HG02571 (cell line): ENCODE data around the gene CALML4.
"Not testable (repeated sequence)": the region's sequence is repeated elsewhere in the genome, so short reads cannot be mapped to it uniquely, and the experiment has no call there.

Experiments used
- ATAC-seq: cut with Tn5 transposase; IDR thresholded peaks from one replicate; pipeline ENCODE4 v1.9.1; 2021; ENCODE audit warnings: mild to moderate bottlenecking, moderate library complexity; ENCODE audit not compliant: unreplicated experiment

Gene CALML4

GRCh38 chr15:68208636-68209240, 3.6 kb upstream of the CALML4 start:
- no peak for ATAC-seq

DNA sequence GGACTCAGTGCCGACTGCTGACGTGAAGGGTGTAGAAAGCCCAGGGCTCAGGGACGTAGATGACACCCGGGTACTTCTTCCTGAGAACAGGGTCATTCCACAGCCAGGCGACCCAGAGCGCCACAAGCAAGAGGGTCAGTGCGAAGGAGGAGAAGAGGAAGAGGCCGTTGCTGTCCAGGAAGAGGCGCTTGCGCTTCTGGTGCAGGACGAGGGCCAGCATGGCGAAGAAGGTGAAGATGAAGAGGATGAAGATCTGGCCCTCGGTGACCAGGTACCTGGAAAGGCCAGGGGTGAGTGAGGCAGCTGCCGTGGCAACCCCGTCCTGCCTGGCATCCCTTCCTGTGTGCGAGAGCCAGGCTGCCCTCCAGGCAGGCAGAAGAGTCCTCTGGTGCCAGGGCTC, 3.0 kb upstream of the CALML4 start:
- no peak for ATAC-seq

DNA sequence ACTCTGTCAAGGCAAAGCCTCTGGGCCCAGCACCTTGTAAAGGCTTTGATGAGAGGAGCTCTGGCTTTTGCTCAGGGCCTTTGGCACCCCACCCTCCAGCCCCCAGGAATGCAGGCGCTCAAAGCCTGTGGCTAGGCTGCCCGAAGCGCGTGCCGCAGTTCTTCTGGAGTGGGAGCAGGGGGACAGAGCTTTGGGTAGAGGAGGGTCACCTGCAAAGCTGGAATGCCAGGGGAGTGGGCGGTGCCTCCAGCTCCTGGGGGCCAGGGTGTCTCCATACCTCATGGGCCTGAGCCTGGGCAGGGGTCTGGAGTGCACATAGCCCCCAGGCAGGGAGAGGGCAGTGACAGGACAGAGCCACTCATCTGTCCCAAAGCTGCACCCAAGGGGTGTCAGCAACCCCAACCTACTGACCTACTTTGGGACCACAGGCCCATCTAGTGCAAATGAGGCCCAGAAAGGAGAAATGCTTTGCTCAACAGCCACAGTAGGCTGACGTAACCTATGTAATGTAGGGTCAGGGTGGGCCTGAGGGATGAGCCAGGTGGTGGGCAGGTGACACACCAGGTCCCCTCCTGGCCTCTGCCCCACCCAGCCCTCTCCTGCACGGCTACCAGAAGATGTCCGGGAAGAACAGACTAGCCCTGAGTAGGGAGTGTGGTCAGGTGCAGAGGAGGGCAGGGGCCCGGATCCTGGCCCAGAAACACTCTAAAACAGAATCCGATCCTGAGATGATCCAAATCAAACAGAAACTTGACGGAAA, 2.2 kb upstream of the CALML4 start:
- ATAC-seq, result no peak

DNA sequence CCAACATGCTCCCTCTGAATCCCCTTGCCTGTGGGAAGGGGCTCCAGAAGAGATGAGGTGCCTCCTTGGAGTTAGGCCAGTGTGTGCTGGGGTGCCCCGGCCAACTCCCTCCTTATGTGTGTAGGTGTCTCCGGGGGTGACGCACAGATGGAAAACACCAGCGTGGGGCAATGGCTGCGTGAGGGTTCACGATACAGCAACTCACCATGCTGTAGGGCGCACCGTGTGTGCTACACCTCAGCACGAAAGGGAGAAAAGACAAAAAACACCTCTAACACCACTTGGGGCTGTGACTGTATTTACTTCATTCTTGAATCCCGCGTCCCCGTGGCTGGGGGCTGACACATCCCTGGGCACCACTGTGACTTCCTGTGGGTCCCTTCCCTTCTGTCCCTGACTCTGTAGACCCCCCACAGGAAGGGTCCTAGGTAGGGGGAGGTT, 1.6 kb upstream of the CALML4 start:
- ATAC-seq, result no peak

GRCh38 chr15:68205954-68206539, 915 bp upstream of the CALML4 start:
- ATAC-seq, result no peak

DNA sequence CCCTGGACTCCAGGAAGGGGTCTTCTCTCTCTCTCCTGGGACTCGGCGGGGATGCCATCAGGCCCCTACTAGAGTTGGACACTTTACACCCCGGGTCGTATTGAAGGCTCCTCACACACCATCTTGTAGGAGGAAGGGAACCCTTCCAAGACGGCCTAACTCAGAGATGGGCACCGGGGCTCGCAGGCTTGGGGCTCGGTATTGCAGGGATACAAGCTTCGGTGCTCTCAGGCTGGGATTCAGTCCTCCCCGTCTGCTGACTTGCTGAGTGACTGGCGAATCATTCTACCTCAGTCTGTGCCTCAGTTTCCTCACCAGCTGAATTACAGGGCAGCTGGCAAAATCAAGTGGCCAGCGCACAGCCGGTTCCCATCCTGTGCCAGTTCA, 419 bp upstream of the CALML4 start:
- ATAC-seq, result no peak

DNA sequence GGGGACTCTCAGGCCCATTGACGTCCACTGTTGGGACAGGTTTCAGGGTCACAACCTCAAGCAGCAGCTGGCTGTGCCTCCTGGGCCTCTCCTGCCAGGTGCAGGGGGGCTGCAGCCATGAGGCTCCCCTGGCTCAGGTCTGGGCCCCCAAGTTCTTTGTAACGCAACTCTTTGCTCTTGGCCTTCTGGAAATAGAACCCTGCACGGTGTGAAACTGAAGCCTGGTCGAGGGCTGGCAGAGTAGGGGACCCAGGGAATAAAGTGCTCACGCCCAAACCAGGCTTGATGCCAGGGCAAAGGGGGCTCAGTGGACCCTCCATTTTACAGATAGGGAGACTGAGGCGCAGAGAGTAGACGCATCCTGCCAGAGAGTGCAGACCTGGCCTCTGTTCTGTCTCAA, 771 bp downstream of the CALML4 start:
- ATAC-seq, result no peak

DNA sequence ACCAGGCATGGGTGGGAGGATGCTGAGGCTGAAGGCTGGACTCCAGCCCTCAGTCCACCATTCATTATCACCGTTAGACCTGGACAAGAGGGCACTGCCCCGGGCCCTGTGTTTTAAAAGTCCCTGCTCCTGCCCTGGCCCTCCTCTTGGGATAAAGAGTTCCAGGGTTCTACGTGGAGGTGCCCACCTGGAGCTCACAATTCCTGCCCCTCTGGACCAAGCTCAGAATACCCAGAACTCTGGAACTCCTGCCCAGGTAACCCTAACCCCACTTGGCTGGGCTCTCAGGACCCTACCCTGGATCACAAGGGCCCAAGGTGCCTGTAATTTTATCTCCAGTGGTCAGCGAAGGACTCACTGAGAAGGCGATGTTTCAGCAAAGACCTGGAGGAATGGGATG, 1.2 kb downstream of the CALML4 start:
- no peak for ATAC-seq

DNA sequence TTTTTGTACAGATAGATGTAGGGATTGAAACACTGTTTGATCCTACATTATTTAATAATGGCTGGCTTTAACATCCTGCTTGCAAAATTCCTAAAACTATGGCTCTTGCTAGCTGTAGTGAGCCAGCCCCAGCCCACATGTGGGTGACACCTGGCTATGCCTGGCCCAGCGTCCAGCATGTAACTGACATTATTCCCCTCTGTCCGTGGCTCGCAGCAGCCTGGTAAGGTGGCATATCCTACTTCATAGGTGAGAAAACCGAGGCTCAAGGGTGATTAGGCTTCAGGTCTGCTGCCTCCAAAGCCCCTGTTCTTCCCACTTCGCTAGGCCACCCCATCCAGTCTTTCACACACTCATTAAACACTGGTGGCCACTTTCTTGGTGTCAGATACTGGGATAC, 1.6 kb downstream of the CALML4 start:
- ATAC-seq, result no peak

GRCh38 chr15:68202994-68203393, 2.1 kb downstream of the CALML4 start:
- not testable (repeated sequence) for ATAC-seq

DNA sequence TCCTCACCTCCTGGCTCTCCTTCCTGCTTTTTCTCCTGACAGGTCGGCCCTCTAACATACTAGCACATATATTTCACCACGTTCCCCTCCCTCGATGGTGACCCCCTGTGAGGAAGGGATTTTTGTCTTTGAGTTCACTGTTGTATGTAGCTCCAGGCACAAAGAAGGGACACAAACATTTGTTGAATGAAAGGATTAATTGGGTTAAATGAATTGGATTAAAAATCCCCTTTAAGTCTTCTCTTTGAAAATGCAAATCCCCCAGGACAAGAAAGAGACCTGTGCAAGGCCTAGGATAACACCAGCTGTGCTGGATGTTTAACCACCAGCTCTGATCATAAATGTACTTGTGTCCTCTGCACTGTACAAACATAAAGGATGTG, 3.3 kb downstream of the CALML4 start:
- ATAC-seq, result no peak

- no peak for ATAC-seq
Observed at GRCh38 chr15:68201153-68201878, 3.8 kb downstream of the CALML4 start.

DNA sequence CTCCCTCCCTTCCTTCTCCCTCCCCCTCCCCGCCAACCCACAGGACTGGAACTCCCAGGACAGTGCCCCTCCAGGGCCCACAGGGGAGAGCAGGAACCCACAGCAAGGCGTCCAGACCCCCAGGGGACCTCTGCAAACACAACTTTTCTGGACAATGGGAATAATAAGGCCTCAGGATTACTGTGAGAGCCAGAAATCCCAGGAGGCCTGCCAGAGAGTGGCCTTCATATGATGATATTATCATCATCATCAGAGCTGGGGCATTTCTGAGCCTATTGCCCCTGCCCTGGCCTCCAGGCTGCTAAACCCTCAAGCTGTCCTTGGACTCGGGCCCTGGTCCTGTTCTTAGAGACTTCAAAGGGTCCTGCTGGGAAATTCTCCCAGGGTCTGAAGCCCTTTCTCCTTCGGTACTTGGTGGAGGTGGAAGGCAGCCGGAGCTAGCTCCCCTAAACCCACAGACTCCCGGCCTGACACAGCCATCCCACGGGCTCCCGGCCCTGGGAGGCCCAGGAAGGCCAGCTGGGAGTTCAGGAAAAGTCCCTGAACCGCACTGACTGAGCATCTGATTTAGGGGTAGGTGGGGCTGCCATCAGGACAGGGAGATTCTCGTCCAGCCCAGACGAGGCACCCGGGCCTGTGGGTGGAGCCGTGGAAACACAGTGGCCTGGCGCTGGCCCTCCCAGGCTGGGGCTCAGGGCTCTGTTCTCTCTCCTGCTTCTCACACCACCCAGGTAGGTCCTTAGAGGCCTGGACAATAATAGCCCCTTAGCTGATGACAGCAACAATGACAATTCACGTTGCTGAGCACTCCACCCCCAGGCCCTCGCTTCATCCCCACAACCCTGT, 4.9 kb downstream of the CALML4 start:
- no peak for ATAC-seq

- ATAC-seq, result no peak
Observed at GRCh38 chr15:68199340-68199739, 5.8 kb downstream of the CALML4 start.

DNA sequence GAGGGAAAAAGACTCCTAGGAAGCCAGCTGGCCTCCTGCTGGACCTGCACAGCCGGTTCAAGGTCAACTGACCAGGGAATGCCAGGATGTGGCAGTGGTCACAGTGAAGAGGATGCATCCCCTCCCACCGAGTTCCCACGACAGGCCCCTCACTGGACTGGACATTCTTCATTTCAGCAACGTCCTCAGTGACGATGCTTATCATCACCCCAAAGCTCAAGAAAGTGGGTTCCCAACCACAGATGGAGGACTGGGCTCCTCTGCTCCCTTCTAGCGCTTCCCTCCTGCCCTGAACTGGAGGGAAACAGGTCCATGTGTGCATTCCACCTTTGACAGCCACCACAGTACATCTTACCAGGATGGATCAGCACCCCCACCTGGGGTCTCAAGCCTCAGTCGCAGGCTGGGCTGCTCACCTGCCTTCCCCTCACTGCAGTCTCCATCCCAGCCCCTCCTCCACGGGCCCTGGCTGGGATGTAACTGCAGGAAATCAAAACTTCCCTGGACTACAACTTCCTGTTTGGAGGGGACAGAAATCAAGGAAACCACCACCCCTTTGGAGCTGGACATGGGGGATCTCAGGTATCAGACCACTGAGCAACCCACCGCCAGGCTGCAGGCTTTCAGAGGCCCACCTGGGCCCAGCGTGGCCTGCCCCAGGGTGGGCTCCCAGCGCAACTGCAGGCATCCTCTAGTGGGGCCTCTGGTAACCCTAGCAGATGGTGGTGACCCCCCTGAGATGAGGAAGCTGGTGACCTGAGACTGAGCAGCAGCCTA, 7.3 kb downstream of the CALML4 start:
- no peak for ATAC-seq

- ATAC-seq, result no peak
Observed at GRCh38 chr15:68197170-68197492, 8.0 kb downstream of the CALML4 start.

- no peak for ATAC-seq
Observed at GRCh38 chr15:68196445-68197169, 8.5 kb downstream of the CALML4 start.

DNA sequence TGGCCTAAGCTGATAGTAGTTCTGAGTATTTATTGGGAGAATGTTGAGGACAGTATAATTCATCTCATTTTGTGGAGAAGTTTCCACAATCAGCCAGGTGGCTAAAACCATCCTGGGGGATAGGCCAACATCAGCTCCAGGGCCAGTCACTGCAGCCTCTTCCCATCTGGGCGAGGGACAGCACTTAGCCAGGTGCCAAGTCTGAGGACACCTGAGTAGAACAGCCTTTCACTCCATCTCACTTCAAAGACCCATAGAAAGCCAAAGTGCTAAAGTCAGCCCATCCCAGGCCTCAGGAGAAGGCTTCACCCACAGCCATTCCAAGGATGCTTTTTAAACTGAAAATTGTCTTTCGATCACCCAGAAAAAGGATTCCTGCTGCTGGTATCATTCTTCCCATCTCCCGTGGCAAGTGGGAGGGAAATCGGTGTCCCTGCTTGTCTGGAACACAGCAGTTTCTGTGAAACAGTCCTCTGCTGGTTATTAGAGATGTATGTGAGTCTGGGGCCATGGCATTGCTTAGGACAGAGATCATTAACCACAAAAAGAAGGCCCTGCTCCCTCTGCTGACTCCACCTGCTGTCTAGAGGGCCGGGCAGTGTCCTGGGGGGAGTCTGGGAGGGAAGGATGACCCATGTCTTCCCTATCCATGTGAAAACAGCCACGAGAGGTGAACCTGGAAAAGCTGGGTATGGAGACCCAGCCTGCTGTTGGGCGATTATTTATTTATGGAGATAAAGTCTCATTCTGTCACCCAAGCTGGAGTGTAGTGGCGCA, 9.6 kb downstream of the CALML4 start:
- no peak for ATAC-seq
